ENCODE data around the gene CDKL2.
"Not testable (repeated sequence)": the region's sequence is repeated elsewhere in the genome, so short reads cannot be mapped to it uniquely, and the experiment has no call there.

CDKL2 gene

DNA sequence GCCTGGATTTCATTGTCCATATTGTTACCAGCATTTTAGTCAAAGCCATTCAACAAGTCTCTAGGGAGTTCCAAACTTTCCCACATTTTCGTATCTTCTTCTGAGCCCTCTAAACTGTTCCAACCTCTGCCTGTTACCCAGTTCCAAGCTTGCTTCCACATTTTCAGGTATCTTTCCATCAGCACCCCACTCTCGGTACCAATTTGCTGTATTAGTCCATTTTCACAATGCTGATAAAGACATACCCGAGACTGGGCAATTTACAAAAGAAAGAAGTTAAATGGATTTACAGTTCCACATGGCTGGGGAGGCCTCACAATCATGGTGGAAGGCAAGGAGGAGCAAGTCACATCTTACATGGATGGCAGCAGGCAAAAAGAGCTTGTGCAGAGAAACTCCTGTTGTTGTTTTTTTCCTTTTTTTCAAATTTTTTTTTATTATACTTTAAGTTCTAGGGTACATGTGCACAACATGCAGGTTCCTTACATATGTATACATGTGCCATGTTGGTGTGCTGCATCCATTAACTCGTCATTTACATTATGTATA is 96.9 kb downstream of the CDKL2 start:
- 91 to 100% methylated on average over 3 to 4 of the region's 4 CpGs for WGBS, 2 experiments (ENCODE audit: insufficient coverage in 2 of 2)
- not testable (repeated sequence) for H3K4me3 ChIP-seq (ENCODE audit: extremely low read depth, insufficient read depth, low read length, poor library complexity, severe bottlenecking); H3K4me1 ChIP-seq (ENCODE audit: control insufficient read depth, insufficient read depth, low read length, poor library complexity, severe bottlenecking); H3K27ac ChIP-seq (ENCODE audit: low read depth, low read length, severe bottlenecking); H3K9me3 ChIP-seq (ENCODE audit: control insufficient read depth, low read length)
- H3K36me3 ChIP-seq (ENCODE audit: control insufficient read depth, insufficient read depth, low read length), result peaks cover 37% of the 10 kb centered on the region

DNA sequence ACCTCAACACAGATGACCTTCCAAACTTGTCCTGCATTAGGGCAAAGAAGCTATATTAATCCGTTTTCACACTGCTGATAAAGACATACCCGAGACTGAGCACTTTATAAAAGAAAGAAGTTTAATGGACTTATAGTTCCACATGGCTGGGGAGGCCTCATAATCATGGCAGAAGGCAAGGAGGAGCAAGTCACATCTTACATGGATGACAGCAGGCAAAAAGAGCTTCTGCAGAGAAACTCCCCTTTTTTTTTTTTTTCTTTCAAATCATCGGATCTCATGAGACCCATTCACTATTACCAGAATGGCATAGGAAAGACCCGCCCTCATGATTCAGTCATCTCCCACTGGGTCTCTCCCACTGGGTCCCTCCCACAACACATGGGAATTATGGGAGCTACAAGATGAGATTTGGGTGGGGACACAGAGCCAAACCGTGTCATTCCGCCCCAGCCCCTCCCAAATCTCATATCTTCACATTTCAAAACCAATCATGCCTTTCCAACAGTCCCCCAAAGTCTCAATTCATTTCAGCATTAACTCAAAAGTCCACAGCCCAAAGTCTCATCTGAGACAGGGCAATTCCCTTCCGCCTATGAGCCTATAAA is 98.7 kb downstream of the CDKL2 start:
- peaks cover 49% of the 10 kb centered on the region for H3K36me3 ChIP-seq (ENCODE audit: control insufficient read depth, insufficient read depth, low read length)
- not testable (repeated sequence) for H3K4me3 ChIP-seq (ENCODE audit: extremely low read depth, insufficient read depth, low read length, poor library complexity, severe bottlenecking); H3K27ac ChIP-seq (ENCODE audit: low read depth, low read length, severe bottlenecking); H3K4me1 ChIP-seq (ENCODE audit: control insufficient read depth, insufficient read depth, low read length, poor library complexity, severe bottlenecking); H3K9me3 ChIP-seq (ENCODE audit: control insufficient read depth, low read length)
- WGBS, 2 experiments (ENCODE audit: insufficient coverage in 2 of 2), result 40 to 67% methylated on average over 2 to 3 of the region's 7 CpGs

DNA sequence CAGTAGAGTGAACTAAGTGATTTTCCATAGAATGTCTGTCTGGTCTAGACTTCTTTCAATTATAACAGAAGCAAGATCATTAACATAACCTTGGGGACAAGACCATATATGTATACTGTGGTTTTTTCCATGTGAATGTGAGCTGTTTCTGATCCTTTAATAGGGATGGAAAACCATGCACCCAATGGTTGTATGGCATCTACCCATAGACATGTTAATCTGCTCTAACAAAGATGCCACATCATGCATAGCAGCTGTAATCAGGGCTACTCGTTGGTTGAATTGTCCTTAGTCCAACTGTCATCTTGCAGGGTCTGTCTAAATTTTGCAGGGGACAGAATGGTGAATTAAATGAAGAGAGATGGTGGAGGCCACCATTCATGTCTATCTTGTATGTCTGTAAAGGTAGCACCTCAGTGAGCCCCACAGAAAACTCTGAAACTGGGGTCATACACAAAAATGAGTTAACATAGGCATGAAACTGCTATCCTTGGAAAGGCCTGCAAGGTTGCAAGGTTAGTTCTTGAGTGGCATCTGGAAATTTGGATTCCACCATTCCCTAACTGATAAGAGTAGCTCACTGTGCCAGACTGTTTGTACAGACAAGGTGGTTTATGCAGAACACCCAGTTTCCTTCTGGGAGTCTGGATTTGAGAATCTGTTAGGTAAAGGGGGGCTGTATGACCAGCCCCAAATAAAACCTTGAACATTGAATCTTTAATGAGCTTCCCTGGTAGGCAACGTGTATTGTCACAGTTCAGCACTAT is 99.6 kb downstream of the CDKL2 start:
- Histone ChIP-seq H3K27ac (ENCODE audit: low read depth, low read length, severe bottlenecking) (no peak overlapping the region), H3K36me3 (ENCODE audit: control insufficient read depth, insufficient read depth, low read length) (peaks cover 57% of the 10 kb centered on the region), H3K4me3 (ENCODE audit: extremely low read depth, insufficient read depth, low read length, poor library complexity, severe bottlenecking) (no peak overlapping the region), H3K9me3 (ENCODE audit: control insufficient read depth, low read length) (peaks cover 4% of the 10 kb centered on the region), H3K4me1 (ENCODE audit: control insufficient read depth, insufficient read depth, low read length, poor library complexity, severe bottlenecking) (no peaks in the 10 kb centered on the region)
- WGBS, 2 experiments (ENCODE audit: insufficient coverage in 2 of 2), result 94% methylated on average over 2 of the region's 2 CpGs; no CpG with 5 or more reads in 1 of the 2 experiments
